ENCODE data around the gene CSGALNACT2. TPM values are rescaled to one million over a fixed set of nuclear protein-coding genes. Genes with fewer than 3 reads are reported as not detected.

Gene CSGALNACT2
- total and polyA plus RNA-seq, 10 of the 15 experiments (the other 5 are each of a cell fraction or from before 2014, with no cell fraction given) = 2.5 to 12.6 (median 8.7) TPM

DNA sequence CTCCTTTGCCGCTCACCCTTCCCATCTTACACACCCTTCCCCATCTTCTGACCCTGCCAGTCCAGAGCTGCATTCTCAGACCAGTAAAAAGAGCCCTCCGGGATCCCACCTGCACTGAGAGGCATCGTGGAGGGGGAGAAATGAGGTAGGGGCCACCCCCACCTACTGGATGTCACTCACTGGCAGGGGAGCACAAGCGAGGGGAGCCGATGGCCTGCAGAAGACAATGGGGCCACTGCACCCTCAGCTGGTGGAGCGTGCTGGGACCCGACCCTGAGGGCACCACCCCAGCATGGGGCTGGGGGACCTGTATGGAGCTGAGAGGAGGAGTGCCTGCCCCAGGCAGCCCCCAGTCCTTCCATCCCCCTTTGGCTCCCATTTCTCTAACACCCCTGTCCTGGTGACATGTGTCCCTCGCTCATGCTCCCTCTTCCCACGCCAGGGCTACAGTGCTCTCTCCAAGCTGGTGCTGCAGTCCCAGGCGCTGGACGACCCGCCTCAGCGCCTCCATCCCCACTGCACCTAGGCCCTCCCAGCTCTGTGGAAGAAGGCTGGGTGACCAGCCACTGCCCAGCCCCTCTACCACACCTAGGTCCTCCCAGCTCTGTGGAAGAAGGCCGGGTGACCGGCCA lies 78.8 kb downstream of the CSGALNACT2 start:
- ChIA-PET CTCF (no interaction called here), SMC1A (ENCODE audit: uncharacterized antibody, unreplicated experiment) (interaction anchor here (1.2 kb wide), 1 partner anchor 39 kb away, joined by 3 read pairs; no protein-coding TSS in a partner anchor), POLR2A (no interaction called here), RAD21 (ENCODE audit: unreplicated experiment) (no interaction called here)
- no peak overlapping the region for H3K4me2 ChIP-seq (ENCODE audit: control insufficient read depth, insufficient read depth)
- peaks cover 0 to 1% of the 10 kb centered on the region in 2 experiments; a peak in 2 of 4 replicates for H3K27me3 ChIP-seq (replicated peaks in 1 of 2; ENCODE audit: control insufficient read depth in 2 of 2, insufficient read depth in 2 of 2, low read length in 1 of 2)
- ATAC-seq (no peak), DNase-seq (ENCODE audit: low read depth, low spot score) (no peak), FAIRE-seq (no peak)
- H3K79me2 ChIP-seq (ENCODE audit: control insufficient read depth, insufficient read depth, low read length) = no peaks in the 10 kb centered on the region
- in situ Hi-C loops (cut with MboI) = loop anchor here (25.0 kb wide), 1 partner anchor 145 kb away; the partner anchor contains the start of gene FXYD4
- TF ChIP-seq KDM1A (IDR thresholded peaks at IDR 0.05; ENCODE audit: borderline replicate concordance) = no peak
- TF ChIP-seq RAD21 (IDR thresholded peaks at IDR 0.05; ENCODE audit: insufficient read depth, low read depth, low read length) = no peak
- TF ChIP-seq, protein P1, sequence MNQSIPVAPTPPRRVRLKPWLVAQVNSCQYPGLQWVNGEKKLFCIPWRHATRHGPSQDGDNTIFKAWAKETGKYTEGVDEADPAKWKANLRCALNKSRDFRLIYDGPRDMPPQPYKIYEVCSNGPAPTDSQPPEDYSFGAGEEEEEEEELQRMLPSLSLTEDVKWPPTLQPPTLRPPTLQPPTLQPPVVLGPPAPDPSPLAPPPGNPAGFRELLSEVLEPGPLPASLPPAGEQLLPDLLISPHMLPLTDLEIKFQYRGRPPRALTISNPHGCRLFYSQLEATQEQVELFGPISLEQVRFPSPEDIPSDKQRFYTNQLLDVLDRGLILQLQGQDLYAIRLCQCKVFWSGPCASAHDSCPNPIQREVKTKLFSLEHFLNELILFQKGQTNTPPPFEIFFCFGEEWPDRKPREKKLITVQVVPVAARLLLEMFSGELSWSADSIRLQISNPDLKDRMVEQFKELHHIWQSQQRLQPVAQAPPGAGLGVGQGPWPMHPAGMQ (IDR thresholded peaks at IDR 0.05; ENCODE audit: borderline replicate concordance) = no peak
- TF ChIP-seq RB1 (IDR thresholded peaks at IDR 0.05; ENCODE audit: borderline replicate concordance) = no peak
- TF ChIP-seq BMI1 (IDR thresholded peaks at IDR 0.05; ENCODE audit: borderline replicate concordance) = no peak
- TF ChIP-seq, protein P2, sequence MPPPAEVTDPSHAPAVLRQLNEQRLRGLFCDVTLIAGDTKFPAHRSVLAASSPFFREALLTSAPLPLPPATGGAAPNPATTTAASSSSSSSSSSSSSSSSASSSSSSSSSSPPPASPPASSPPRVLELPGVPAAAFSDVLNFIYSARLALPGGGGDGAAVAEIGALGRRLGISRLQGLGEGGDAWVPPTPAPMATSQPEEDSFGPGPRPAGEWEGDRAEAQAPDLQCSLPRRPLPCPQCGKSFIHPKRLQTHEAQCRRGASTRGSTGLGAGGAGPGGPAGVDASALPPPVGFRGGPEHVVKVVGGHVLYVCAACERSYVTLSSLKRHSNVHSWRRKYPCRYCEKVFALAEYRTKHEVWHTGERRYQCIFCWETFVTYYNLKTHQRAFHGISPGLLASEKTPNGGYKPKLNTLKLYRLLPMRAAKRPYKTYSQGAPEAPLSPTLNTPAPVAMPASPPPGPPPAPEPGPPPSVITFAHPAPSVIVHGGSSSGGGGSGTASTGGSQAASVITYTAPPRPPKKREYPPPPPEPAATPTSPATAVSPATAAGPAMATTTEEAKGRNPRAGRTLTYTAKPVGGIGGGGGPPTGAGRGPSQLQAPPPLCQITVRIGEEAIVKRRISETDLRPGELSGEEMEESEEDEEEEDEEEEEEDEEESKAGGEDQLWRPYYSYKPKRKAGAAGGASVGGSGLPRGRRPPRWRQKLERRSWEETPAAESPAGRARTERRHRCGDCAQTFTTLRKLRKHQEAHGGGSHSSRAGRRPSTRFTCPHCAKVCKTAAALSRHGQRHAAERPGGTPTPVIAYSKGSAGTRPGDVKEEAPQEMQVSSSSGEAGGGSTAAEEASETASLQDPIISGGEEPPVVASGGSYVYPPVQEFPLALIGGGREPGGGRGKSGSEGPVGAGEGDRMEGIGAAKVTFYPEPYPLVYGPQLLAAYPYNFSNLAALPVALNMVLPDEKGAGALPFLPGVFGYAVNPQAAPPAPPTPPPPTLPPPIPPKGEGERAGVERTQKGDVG (CRISPR knock-in tag; IDR thresholded peaks at IDR 0.05) = no peak
- no peak for TF ChIP-seq SMARCA5 (IDR thresholded peaks at IDR 0.05)
- no peak for TF ChIP-seq RELA (IDR thresholded peaks at IDR 0.05; ENCODE audit: borderline replicate concordance, partially characterized antibody)
- TF ChIP-seq YY1 (IDR thresholded peaks at IDR 0.05; ENCODE audit: low read depth, low read length) = no peak
- TF ChIP-seq RBBP5 (conservative IDR thresholded peaks at IDR 0.05) = no peak
- TF ChIP-seq, protein P3, sequence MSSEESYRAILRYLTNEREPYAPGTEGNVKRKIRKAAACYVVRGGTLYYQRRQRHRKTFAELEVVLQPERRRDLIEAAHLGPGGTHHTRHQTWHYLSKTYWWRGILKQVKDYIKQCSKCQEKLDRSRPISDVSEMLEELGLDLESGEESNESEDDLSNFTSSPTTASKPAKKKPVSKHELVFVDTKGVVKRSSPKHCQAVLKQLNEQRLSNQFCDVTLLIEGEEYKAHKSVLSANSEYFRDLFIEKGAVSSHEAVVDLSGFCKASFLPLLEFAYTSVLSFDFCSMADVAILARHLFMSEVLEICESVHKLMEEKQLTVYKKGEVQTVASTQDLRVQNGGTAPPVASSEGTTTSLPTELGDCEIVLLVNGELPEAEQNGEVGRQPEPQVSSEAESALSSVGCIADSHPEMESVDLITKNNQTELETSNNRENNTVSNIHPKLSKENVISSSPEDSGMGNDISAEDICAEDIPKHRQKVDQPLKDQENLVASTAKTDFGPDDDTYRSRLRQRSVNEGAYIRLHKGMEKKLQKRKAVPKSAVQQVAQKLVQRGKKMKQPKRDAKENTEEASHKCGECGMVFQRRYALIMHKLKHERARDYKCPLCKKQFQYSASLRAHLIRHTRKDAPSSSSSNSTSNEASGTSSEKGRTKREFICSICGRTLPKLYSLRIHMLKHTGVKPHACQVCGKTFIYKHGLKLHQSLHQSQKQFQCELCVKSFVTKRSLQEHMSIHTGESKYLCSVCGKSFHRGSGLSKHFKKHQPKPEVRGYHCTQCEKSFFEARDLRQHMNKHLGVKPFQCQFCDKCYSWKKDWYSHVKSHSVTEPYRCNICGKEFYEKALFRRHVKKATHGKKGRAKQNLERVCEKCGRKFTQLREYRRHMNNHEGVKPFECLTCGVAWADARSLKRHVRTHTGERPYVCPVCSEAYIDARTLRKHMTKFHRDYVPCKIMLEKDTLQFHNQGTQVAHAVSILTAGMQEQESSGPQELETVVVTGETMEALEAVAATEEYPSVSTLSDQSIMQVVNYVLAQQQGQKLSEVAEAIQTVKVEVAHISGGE (CRISPR knock-in tag; IDR thresholded peaks at IDR 0.05) = no peak
- no peak for TF ChIP-seq POLR2AphosphoS2 (IDR thresholded peaks at IDR 0.05; ENCODE audit: low read depth, low read length)
- TF ChIP-seq ESRRA (IDR thresholded peaks at IDR 0.05; ENCODE audit: low read length) = no peak
- TF ChIP-seq SMC3 (IDR thresholded peaks at IDR 0.05; ENCODE audit: borderline replicate concordance, low read length) = no peak
- TF ChIP-seq MYC (IDR thresholded peaks at IDR 0.05; ENCODE audit: insufficient read depth, insufficient read length, insufficient replicate concordance, low read length, severe bottlenecking) = no peak
- TF ChIP-seq BRCA1 (IDR thresholded peaks at IDR 0.05; ENCODE audit: low read depth, low read length) = no peak
- H3K4me3 ChIP-seq = no peak overlapping the region
- BruUV-seq (replicated peaks) = no TSS peak
- no peak overlapping the region for H2AFZ ChIP-seq (ENCODE audit: control insufficient read depth, low read depth, low read length)
- intact Hi-C loops (cut with micrococcal nuclease; ENCODE audit: unreplicated experiment) = no loop called here
- no peaks in the 10 kb centered on the region for H3K36me3 ChIP-seq (ENCODE audit: control insufficient read depth in 2 of 2, insufficient read depth in 2 of 2, low read length in 1 of 2)
- H3K9ac ChIP-seq (ENCODE audit: control insufficient read depth, insufficient read depth, low read length) = no peak overlapping the region
- no peaks in the 10 kb centered on the region for H3K9me3 ChIP-seq (replicated peaks; ENCODE audit: control insufficient read depth, insufficient read depth, low read length)
- H3K27ac ChIP-seq (ENCODE audit: control insufficient read depth, insufficient read depth) = no peak overlapping the region
- H3K4me1 ChIP-seq (ENCODE audit: control insufficient read depth, insufficient read depth, low read length) = peaks cover 8% of the 10 kb centered on the region
- 37% methylated on average over 15 of the region's 15 CpGs for WGBS (ENCODE audit: insufficient coverage, insufficient replicate concordance, low lambda C conversion rate, missing lambda C conversion rate)
- no peaks in the 10 kb centered on the region for H4K20me1 ChIP-seq (ENCODE audit: control insufficient read depth, insufficient read depth)
